LHCN-M2 (cell line): ENCODE results near the gene IGDCC3. TPM values are rescaled to one million over a fixed set of nuclear protein-coding genes. Genes with fewer than 3 reads are reported as not detected.

Experiments used
- DNase-seq: peaks from one replicate; pipeline ENCODE4 v3.0.0-alpha.2; 2012; ENCODE audit warnings: low read depth
- polyA plus RNA-seq: library from polyadenylated mRNA; unstranded; fragments of >200 nt; gene quantifications from one replicate; pipeline ENCODE4 v1.2.1, GENCODE V29; 2012; ENCODE audit warnings: missing spikeins
- total RNA-seq: library from RNA; depleted of rRNA; stranded (reverse); fragments of >200 nt; gene quantifications from 2 replicates; pipeline ENCODE4 v1.2.3, GENCODE V29; 2014; rRNA removed

Gene IGDCC3
- not detected in 2 replicates for total RNA-seq
- 0.10 TPM for polyA plus RNA-seq

GRCh38 chr15:65377976-65378366 lies at the start of gene IGDCC3:
Gene IGDCC3, minus strand, starts transcription at chr15:65378002. Its CDS starts 214 bp downstream, at chr15:65377788.
- no peak for DNase-seq

DNA sequence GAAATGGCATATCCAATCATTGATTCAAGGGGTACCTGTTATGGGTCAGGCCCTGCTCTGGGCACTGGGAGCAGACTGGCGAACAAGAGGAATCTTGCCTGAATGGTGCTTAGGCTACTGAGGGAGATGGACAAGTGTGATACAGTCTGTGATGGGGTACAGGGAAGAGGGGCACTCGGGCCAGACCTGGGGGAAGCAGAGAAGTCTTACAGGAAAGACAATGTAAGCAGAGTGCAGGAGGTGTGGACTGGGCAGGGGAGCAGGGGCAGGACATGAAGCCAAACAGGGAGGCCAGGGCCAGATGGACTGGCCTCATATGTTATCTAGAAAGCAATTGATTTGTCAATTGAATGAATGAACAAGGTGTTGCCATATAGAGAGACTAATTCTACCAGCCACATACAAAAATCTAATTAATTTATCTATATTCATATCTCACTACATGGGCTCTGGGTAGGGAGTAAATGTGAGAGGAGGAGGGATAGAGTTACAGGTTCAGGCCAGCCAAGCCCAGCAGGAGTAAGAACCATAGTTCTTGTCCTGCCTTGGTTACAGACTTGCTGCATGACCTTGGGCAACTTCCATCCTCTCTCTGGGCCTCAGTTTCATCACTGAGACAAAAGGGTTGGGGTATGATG lies 48.5 kb upstream of the IGDCC3 start:
- DNase-seq: no peak

GRCh38 chr15:65424683-65425082 lies 46.9 kb upstream of the IGDCC3 start:
- DNase-seq: no peak

DNA sequence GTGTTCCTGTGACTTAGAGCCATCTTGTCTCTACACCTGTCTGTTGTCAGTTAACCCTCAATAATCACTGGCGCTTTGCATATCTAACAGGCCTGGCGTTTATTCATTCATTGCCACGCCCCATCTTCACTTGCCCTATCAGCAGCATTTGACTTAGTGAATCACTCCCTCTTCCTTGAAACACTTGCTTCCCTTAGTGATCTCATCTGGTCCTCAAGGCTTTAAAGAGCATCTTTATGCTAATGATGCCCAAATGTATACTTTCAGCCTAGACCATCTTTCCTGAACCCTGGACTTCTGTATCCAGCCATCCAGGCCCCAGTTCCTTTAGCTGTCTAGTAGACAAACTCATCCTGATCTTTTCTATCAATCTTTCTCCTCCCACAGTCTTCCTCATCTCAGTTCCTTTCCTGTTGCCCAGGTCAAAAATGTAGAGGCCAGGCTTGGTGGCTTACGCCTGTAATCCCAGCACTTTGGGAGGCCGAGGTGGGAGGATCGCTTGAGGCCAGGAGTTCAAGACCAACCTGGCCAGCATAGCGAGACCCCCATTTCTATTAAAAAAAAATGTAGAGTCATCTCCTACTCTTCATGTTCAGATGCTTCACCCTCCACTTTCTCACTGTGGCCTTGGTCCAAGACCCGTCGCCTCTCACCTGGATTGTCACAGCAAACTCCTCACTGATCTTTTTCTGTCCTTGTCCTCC lies 46.3 kb upstream of the IGDCC3 start:
- DNase-seq: peak; percentile 85

DNA sequence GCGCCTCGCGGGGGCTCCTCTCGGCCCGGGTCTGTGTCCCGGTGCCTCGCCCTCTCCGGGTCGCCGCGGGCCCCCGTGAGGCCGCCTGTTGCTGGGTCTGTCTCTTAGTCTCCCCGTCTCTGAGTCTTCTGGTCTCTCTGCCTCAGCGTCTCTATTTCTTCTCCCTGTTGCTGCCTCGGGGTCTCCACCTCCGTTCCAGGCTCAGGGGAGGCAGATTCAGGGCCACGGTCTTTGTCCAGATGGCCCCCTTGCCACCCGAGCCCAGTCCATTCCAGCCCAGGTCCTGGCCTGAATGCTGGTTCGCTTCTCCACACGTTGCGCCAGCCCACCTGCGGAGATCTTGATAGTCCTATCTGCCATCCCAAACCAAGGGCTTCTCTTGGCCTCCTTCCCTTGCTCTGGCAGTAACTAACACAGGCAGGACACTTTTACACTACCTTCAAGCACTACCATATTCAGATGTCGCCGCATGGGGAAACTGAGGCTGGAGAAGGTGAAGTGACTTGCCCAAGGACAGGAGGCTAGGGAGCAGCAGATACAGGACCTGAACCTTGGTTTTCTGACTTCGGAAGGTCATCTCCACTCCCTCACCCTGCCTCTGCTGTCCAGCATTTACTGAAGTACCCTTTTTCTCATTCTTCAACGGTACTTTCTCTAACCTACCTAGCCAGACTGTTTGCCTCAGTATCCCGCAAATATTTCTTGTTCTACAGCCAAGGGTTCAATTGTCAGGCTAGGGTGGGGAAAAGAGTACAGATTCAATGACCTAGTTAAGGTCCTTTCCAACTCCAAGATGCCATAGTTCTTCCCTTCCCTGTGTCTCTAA lies 45.6 kb upstream of the IGDCC3 start:
- DNase-seq: no peak

- peak; percentile 81 for DNase-seq
Measured at GRCh38 chr15:65421360-65422215, 43.8 kb upstream of the IGDCC3 start.

DNA sequence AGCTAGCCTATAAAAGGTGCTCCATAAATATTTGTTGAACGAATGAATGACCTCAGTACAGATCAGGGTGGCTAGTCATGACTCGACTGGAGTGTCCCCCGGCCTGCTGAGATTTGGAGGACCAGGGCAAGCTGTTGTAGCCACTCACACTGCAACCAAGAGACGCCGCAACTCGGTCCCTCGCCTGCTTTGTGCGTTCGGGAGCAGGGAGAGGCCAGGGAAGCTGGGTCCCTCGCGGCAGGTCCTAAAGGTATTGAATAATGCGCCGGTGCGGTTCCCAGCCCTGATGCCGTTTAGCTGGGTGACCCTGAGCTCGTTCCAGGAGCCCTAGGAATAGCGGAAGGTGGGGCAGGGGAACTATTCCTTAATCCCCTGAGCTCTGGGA lies 43.2 kb upstream of the IGDCC3 start:
- no peak for DNase-seq

DNA sequence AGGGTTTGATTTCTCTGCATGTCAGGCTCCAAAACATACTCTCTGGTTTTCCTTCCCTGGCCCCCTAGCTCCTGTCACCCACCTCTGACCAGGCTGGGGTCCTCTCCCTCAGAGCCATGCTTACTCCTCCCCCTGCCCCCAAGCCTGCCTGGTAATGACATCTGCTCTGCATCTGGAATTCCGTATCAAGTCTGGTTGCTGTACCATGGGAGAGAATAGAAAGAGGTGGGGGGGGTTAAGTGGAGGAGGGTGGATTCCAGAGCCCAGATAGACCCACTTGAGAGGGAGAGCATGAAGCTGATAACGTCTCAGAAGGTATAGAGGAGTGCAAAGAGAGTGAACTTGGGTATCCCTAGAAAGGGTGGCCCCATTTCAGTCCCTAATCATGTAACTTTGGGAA lies 40.8 kb upstream of the IGDCC3 start:
- no peak for DNase-seq

GRCh38 chr15:65416845-65417416 lies 39.1 kb upstream of the IGDCC3 start:
- peak; percentile 86 for DNase-seq

DNA sequence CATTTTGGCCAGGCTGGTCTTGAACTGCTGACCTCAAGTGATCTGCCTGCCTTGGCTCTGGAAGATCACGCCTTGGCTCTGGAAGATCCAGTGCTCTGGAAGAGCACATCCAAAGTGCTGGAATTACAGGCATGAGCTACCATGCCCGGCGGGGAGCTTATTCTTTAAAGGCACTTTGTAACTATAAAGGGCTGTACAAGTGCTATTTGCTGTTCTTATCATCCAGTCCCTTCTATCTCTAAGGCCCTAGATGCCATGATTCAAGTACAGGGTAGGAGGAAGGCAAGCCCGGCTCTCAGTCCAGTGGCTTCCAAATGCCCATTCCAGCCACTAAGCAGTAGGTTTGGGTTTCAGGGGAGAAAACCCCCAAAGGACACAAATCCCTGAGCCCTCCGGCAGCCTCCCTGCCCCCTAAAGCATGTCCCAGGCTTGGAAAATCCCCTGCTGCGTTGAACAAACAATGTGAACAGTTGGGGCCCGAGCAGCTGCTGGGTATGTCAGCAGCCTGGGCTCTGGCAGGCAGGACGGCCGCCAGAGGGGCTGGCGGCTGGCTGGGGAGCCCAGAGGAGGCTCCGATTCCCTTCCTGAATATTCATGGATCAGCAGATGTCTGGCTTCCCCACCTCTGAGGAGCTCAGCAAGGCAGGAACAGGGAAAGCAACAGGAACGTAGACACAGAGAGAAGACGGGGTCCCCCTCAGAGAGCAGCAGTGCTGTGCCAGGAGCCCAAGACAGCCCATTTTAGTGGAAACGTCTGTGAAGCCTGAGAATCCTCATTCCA lies 37.2 kb upstream of the IGDCC3 start:
- peak; percentile 92 for DNase-seq

- peak; percentile 12 for DNase-seq
Measured at GRCh38 chr15:65413760-65414144, 36.0 kb upstream of the IGDCC3 start.

GRCh38 chr15:65413051-65413759 lies 35.4 kb upstream of the IGDCC3 start:
- no peak for DNase-seq

GRCh38 chr15:65412556-65412955 lies 34.8 kb upstream of the IGDCC3 start:
- no peak for DNase-seq

- DNase-seq: no peak
Measured at GRCh38 chr15:65411465-65412071, 33.8 kb upstream of the IGDCC3 start.

DNA sequence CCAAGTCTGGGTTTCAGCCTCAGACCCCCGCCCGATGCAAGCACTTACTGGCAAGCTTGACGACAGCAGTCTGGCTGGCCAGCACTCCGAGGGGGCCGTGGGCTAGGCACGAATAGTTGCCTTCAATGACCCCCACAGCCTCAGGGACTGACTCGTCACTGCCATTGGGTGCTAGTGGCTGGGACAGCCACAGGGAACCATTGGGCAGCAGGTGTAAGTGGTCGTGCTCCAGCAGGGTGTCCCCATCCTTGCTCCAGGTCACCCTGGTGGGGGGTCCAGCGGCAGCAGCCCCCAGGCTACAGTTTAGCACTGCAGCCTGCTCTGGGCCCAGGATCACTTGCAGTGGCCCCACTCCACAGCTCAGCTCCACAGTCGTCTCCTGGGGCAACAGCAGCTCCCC lies 33.2 kb upstream of the IGDCC3 start:
- no peak for DNase-seq

- no peak for DNase-seq
Measured at GRCh38 chr15:65410036-65410435, 32.2 kb upstream of the IGDCC3 start.

- DNase-seq: peak; percentile 97
Measured at GRCh38 chr15:65409036-65409631, 31.3 kb upstream of the IGDCC3 start.

DNA sequence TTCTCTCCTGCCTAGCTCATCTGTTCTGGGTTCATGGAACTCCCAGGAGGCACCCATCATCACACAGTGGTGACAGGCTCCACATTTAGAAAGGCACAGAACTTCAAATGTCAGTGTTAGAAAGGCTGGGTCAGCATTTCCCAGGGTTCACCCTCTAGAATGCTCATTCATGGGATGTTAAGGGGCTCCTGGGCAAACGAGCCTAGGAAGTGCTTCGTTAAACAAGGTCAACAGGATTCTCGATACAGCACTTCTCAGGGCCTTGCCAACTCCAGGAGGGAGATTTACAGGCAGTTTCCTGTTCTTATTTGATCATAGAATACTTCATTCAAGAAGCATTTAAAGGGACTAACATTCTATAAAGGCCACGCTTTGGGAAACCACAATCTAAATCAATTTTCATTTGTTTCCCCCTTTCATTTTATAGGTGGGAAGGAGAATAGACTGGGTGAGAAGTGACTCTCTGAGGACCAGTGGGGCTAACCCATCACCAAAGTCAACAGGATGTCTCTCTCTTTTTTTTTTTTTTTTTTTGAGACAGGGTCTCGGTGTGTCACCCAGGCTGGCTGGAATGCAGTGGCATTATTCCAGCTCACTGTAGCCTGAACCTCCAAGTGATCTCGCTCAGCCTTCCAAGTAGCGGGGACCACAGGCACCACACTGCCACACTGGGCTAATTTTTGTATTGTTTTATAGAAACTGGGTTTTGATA lies 30.7 kb upstream of the IGDCC3 start:
- DNase-seq: no peak
